Neutrophil (primary cell): ENCODE data around the gene DISC1.

Source experiments
- H3K27ac ChIP-seq: fragments of 200-600 bp; sonication (generic); 2 replicates; pipeline ENCODE4 v1.5.1; 2016; ENCODE audit warnings: mild to moderate bottlenecking, moderate library complexity
- H3K27me3 ChIP-seq: fragments of 200-600 bp; sonication (generic); 2 replicates; pipeline ENCODE4 v1.6.0; 2016; ENCODE audit warnings: mild to moderate bottlenecking
- H3K36me3 ChIP-seq: fragments of 200-600 bp; sonication (generic); 2 replicates; pipeline ENCODE4 v1.5.1; 2017
- H3K4me1 ChIP-seq, 2 experiments: fragments of 200-600 bp in 1 of 2; sonication (generic) in 1 of 2; 1 replicate in 1 of 2; 2 replicates in 1 of 2; pipeline versions ENCODE4 v1.5.1 to v1.6.1; 2013 to 2016; ENCODE audit warnings: low read depth in 1 of 2, low read length in 1 of 2, mild to moderate bottlenecking in 1 of 2, moderate library complexity in 1 of 2; ENCODE audit not compliant: control insufficient read depth in 1 of 2, insufficient read depth in 1 of 2
- H3K4me3 ChIP-seq, 2 experiments: fragments of 200-600 bp in 1 of 2; sonication (generic) in 1 of 2; 1 replicate in 1 of 2; 2 replicates in 1 of 2; pipeline ENCODE4 v1.5.1; 2013 to 2016; ENCODE audit warnings: low read depth in 1 of 2, low read length in 1 of 2, mild to moderate bottlenecking in 1 of 2, moderate library complexity in 1 of 2
- H3K9me3 ChIP-seq: fragments of 200-600 bp; sonication (generic); 2 replicates; pipeline ENCODE4 v1.5.1; 2016
- TF ChIP-seq, protein P1 (sequence below): fragments of 200-600 bp; sonication (generic); IDR thresholded peaks from 2 replicates; pipeline ENCODE4 v1.5.1; 2016; ENCODE audit warnings: antibody characterized with exemption

DISC1 gene

DNA sequence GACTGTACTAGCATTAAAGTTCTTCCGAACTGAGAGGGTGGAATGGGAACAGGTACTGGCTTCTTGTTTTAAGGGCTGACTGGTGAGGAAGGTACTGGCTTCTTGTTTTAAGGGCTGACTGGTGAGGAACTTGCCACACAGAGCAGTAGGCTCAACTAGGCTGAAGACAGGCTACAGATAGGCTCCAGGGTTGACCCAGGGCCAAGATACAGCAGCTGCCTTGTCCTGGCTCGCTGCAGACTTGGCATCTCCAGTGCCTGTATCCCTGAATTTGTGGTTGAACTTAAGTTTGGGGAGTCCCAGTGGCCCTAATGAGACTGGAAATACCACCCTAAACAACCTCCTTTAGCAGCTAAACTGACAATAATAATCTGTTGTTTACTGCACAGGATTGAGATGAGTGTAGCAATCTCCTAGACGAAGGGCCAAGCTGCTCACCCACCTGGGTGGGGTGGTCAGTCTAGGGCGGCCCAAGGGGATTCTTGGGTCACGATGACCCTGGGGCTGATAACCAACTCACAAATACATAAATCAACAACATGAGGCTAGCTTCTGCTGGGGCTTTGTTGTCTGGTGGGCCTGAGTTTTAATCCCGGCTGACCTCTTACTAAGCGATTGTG is 227.1 kb downstream of the DISC1 start:
- Histone ChIP-seq H3K36me3 (no peaks in the 10 kb centered on the region), H3K27ac (no peak overlapping the region), H3K9me3 (no peaks in the 10 kb centered on the region), H3K27me3 (no peaks in the 10 kb centered on the region), H3K4me1 (no peaks in the 10 kb centered on the region), H3K4me3 (no peak overlapping the region)
- TF ChIP-seq, protein P1, sequence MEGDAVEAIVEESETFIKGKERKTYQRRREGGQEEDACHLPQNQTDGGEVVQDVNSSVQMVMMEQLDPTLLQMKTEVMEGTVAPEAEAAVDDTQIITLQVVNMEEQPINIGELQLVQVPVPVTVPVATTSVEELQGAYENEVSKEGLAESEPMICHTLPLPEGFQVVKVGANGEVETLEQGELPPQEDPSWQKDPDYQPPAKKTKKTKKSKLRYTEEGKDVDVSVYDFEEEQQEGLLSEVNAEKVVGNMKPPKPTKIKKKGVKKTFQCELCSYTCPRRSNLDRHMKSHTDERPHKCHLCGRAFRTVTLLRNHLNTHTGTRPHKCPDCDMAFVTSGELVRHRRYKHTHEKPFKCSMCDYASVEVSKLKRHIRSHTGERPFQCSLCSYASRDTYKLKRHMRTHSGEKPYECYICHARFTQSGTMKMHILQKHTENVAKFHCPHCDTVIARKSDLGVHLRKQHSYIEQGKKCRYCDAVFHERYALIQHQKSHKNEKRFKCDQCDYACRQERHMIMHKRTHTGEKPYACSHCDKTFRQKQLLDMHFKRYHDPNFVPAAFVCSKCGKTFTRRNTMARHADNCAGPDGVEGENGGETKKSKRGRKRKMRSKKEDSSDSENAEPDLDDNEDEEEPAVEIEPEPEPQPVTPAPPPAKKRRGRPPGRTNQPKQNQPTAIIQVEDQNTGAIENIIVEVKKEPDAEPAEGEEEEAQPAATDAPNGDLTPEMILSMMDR = no peak

DNA sequence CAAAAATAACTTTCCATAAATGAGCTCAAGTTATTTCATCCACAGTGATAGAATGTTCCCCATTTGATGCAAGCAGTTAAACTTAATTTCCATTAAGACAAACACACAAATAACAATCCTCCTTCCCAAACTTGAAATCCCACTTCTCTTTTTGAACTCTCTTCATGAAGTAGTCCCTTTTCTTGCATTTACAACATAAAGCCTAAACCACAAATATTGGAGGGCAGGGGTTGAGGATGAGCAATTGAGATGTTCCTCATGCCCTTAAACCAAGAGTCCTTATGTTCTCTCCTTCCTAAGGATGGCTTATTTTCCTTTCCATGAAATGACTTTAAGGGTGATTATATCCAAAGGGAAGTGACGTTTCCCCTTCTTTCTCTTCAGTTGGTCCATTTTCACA is 228.8 kb downstream of the DISC1 start:
- Histone ChIP-seq H3K27me3 (no peaks in the 10 kb centered on the region), H3K4me1 (no peaks in the 10 kb centered on the region), H3K4me3 (no peak overlapping the region), H3K9me3 (no peaks in the 10 kb centered on the region), H3K27ac (no peak overlapping the region), H3K36me3 (no peaks in the 10 kb centered on the region)
- TF ChIP-seq, protein P1 = no peak

DNA sequence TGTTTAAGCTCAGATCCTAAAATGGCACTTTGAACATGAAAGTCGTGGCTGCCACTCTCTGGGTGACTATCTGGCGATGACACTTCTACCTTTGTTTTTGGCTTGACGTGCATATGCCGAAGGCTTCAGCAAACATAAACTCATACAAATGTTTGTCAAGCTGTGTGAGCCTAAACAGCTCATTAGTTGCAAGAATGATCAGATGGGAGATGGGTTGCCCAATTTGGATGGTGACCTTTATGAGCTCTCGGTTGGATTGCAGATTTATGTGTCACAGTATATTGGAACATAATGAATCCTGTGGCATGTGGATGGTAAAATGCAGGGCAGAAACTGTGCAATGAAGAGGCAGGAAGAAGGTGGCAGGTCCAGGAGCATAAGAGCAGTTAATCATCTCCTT is 229.3 kb downstream of the DISC1 start:
- no peak overlapping the region for H3K27ac ChIP-seq
- no peaks in the 10 kb centered on the region for H3K9me3 ChIP-seq
- no peaks in the 10 kb centered on the region for H3K4me1 ChIP-seq
- no peak overlapping the region for H3K4me3 ChIP-seq
- TF ChIP-seq, protein P1 = no peak
- H3K27me3 ChIP-seq = no peaks in the 10 kb centered on the region
- H3K36me3 ChIP-seq = no peaks in the 10 kb centered on the region

DNA sequence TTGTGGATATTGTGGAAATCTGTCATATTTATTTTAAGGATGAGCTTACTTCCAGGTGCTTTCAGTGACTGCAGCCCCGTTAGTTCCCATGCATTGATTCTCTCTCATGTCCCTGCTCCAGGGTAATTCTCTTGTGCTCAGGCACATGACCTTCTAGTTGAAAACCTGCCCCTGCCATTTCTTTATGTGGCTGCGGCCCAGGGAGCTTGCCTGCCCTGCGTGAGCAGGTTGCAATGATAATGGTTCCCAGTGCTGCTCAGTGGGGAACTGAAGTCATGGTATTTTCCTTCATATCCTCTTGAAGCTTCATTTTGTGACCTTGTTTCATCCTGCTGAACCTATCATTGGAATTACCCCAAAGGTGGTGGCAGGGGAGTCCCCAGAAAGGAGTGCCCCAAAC is 229.8 kb downstream of the DISC1 start:
- Histone ChIP-seq H3K4me1 (no peaks in the 10 kb centered on the region), H3K9me3 (no peaks in the 10 kb centered on the region), H3K27ac (no peak overlapping the region), H3K4me3 (no peak overlapping the region), H3K27me3 (no peaks in the 10 kb centered on the region), H3K36me3 (no peaks in the 10 kb centered on the region)
- TF ChIP-seq, protein P1 = no peak

DNA sequence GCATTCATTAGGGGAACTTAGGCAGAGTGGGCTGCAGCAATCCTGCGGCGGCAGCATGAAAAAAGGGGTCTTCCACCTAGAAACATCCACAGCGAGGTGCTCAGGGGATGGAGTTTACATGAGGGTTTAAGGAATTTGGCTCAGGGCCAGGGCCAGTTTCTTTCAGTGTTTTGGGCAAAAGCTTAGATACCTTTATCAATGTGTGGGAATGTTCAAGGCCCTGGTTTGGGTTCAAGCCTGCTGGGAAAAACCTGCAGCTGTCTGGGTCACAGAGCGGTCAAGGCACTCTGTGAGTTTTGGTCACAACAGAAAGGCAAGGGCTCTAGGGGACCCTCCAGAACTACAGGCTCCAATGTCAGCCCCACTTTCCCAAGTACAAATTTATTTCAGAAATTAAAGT is 230.3 kb downstream of the DISC1 start:
- no peaks in the 10 kb centered on the region for H3K4me1 ChIP-seq
- TF ChIP-seq, protein P1 = no peak
- no peaks in the 10 kb centered on the region for H3K36me3 ChIP-seq
- no peak overlapping the region for H3K4me3 ChIP-seq
- no peaks in the 10 kb centered on the region for H3K27me3 ChIP-seq
- no peak overlapping the region for H3K27ac ChIP-seq
- H3K9me3 ChIP-seq = no peaks in the 10 kb centered on the region
